Measurements from ENCODE around the gene TGFB1I1.
"Not testable (repeated sequence)": the region's sequence is repeated elsewhere in the genome, so short reads cannot be mapped to it uniquely, and the experiment has no call there.

Gene TGFB1I1

DNA sequence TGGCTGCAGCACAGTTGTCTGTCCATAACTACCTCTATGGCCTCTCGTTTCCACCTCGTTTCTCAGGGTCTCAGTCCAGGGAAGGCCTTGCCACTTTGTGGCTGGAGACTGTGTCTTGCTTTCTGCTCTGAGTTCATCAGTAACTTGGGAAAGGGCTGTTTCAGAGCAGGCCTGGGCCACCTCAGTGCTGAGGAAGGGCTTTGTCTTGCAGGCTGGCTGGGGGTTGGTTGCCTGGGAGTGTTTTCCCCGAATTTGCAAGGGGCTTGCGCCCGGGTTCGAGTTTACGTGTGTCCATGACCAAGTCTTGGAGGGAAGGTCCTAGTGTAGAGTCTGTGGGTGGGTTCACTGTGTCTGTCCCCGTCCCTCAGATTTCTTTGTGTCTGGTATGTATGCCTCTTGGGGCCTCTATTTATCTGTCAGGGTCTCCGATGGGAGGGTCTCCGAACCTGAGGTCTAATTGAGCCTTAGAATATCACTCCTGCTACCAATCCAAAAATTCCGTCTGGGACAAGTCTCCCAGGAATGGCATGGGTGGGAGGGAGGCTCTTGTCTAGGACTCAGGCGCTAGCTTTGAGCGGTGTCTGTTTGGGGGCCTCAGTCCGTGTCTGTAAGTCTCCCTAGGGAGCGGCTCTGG, 594 bp upstream of the TGFB1I1 start:
- DNase-seq (ENCODE audit: low spot score): no peak

DNA sequence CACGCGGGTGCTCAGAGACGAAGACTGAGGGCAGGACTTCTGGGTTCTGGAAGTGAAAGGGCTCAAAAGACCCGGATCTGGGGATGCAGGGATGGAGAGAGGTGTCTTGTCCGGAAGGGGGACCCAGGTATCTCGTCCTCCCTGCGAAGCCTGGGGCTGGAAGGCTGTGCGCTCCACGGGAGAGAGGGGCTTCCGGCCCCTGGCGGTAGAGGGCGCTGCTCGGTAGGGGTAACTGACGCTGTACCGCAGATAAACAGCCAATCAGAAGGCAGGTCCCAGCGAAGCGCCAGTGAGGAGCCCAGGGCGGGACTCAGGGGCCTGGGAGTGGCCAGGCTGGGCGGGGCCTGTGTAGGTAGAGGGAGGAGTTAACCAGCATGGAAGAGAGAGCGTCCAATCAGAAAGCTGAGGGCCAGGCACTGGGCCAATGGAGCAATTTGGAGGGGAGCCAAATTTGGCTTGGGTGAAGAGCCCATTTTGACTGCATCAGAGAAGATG, 804 bp downstream of the TGFB1I1 start:
- DNase-seq (ENCODE audit: low spot score): peak; percentile 68

DNA sequence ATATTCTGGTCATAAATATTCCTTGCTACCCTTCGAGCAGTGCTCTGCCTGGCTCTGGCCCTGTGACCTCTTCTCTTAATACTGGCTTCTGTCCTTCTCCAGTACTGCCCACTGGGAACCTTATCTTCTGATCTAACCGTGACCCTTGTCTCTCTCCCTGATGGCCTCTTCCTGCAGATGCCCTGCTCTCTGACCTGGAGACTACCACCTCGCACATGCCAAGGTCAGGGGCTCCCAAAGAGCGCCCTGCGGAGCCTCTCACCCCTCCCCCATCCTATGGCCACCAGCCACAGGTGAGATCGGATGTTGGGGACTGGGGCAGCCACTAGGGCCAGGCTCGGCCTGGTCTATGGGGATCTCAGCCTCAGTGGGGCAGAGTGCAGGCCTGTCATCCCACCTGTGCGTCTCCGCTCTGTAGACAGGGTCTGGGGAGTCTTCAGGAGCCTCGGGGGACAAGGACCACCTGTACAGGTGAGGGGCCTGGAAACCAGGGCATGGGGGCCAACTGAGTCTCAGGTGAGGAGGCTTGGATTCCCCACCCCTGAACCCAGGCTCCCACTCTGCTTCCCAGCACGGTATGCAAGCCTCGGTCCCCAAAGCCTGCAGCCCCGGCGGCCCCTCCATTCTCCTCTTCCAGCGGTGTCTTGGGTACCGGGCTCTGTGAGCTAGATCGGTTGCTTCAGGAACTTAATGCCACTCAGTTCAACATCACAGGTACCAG, 1.5 kb downstream of the TGFB1I1 start:
- no peak for DNase-seq (ENCODE audit: low spot score)

DNA sequence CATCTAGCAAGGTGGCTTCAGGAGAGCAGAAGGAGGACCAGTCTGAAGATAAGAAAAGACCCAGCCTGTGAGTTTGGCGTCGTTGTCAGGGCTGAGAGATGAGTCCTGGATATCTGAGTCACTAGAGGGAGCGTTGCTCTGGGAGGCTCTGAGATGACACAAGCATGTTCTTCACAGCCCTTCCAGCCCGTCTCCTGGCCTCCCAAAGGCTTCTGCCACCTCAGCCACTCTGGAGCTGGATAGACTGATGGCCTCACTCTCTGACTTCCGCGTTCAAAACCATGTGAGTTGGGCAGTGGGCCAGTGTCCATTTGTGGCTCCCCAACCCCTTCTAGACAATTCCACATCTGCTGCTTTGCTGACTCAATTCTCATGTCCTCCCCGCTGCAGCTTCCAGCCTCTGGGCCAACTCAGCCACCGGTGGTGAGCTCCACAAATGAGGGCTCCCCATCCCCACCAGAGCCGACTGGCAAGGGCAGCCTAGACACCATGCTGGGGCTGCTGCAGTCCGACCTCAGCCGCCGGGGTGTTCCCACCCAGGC, 2.3 kb downstream of the TGFB1I1 start:
- DNase-seq (ENCODE audit: low spot score): no peak

DNA sequence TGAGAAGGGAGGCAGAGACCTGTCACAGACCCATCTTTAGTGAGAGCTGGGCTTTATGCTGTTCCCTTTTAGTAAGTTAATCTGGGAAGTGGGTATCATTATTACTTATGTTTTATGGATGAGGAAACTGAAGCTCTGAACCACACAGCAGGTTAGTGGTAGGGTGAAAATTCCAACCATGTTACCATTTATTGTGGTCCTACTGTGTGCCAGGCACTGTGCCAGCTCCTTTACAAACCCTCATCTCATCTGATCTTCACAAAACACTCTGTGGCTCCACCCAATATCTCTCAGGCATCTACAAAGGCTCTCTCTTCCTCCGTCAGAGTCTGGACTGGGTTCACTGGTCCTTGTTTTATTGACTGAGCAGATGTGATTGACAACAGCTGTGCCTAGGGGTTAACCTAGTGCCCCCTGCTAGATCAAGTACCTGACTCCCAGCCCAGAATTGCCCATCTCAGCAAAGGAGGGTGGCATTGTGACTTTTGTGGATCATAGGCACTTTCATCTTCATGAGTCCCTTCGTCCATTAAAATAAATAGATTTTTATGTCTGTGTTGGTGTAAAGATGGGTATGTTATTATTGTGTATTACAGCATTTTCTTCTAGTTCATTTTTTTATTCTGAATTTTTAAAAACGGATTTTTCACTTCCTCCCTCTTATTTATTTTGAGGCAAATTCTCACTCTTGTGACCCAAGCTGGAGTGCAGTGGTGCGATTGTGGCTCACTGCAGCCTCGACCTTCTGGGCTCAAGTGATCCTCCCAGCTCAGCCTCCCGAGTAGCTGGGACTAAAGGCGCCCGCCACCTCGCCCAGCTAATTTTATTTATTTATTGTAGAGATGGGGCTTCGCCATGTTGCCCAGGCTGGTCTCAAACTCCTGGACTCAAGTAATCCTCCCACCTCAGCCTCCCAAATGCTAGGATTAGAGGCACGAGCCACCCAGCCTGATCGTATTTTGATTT, 3.1 kb downstream of the TGFB1I1 start:
- DNase-seq (ENCODE audit: low spot score): no peak

DNA sequence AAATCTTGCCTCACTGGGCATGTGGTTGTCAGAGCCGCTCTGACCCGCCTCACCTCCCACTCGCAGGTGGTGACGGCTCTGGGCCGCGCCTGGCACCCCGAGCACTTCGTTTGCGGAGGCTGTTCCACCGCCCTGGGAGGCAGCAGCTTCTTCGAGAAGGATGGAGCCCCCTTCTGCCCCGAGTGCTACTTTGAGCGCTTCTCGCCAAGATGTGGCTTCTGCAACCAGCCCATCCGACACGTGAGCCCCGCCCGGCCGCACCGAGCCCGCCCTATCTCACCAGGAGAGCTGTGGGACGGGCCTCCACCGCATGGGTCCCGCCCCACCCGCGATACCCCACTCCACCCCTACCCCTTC, 4.0 kb downstream of the TGFB1I1 start:
- DNase-seq (ENCODE audit: low spot score): no peak

DNA sequence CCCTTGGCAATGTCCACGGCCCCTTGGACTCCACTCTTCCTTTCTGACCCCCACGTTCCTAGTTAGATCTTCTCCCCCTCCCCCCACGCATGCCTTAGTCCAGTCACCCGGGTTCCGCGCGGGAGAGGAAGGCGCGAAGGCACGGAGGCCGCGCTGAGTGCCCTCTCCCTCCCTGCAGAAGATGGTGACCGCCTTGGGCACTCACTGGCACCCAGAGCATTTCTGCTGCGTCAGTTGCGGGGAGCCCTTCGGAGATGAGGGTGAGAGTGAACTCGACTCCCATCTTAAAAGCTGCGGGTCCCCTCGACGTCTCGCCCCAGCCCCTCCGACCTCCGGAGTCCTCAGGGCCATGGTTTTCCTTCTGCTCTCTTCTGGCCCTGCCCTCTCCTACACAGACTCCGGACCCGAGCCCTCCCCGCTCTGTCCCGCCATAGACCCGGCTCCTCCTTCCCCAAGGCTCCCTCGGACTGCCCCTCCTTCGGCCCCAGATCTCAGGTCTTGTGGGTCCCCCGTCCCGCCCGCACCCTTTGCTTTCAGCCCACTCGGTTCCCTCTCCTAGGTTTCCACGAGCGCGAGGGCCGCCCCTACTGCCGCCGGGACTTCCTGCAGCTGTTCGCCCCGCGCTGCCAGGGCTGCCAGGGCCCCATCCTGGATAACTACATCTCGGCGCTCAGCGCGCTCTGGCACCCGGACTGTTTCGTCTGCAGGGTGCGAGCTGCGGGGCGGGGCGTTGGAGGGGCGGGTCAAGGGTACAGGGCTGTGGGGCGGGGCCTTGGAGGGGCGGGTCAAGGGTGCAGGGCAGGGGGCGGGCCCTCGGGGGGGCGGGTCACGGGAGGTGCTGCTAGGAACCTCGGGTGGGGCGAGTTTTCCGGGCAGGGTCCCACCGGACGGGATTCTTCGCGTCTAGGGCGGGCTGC, 4.6 kb downstream of the TGFB1I1 start:
- DNase-seq (ENCODE audit: low spot score): peak; percentile 58

DNA sequence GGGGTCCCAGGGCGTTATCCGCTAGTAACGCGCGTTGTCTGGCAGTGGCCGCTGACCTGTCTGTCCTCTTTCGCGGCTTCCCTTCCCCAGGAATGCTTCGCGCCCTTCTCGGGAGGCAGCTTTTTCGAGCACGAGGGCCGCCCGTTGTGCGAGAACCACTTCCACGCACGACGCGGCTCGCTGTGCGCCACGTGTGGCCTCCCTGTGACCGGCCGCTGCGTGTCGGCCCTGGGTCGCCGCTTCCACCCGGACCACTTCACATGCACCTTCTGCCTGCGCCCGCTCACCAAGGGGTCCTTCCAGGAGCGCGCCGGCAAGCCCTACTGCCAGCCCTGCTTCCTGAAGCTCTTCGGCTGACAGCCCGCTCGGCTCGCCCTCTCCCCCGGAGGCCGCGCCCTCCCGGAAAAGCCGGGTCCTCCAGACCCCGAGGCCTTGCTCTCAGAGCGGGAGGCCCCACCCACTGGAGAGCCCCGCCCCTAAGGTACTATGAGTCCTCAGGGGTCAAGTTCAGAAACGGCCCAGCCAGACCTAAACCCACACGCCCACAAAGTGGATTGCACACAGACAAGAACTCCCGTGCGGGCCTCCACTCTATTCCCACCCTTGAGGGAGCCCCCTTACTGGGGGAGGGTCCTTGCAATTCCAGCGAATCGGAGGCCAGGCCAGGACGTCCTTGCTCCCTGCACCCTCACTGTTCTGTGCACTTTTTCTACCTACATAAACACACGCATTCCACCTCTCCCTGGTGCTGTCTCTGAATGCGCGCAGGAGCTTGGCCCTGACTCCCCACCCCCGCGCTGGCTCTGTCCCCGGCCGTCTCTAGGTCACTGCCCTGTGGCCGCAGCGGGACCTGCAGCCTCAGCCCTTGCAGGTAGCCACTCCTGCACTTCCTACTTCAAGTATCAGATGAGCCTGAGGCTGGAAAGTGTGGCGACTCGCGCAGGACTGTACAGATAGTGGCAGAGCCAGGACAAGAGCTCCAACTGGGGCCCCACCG, 5.6 kb downstream of the TGFB1I1 start:
- no peak for DNase-seq (ENCODE audit: low spot score)

DNA sequence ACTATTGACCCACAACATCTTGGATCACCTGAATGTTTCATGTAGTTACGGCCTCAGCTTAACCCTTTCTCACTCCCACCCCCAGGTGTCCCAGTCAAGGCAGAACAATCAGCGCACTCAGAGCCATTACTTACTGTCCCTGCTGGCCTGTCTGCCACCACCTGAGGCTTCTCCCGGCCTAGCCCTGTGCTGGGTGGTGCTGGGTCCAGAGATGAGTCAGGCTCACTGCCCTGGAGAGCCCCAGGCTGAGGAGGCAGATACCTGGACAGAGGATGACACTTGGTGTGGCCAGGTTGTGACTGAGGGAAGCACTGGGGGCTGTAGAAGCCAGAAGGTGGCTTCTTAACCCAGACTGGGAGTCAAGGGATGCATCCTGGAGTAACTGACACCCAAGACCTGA, 7.0 kb downstream of the TGFB1I1 start:
- DNase-seq (ENCODE audit: low spot score): no peak

DNA sequence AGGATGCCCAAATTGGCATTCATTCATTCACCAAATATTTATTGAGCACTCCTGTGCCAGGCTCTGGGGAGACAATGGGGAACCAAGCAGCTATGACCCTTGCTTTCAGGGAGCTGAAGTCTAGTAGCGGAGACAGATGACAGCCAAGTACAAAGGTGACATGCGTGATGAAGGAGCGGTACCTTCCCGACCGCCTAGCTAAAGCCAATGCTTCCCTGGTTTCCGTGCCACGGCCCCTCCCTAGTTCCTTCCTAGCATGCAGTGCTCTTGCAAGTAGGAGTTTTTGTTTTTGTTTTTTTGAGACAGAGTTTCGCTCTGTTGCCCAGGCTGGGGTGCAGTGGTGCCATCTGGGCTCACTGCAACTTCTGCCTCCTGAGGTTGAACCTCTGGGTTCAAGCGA, 7.8 kb downstream of the TGFB1I1 start:
- DNase-seq (ENCODE audit: low spot score): no peak

DNA sequence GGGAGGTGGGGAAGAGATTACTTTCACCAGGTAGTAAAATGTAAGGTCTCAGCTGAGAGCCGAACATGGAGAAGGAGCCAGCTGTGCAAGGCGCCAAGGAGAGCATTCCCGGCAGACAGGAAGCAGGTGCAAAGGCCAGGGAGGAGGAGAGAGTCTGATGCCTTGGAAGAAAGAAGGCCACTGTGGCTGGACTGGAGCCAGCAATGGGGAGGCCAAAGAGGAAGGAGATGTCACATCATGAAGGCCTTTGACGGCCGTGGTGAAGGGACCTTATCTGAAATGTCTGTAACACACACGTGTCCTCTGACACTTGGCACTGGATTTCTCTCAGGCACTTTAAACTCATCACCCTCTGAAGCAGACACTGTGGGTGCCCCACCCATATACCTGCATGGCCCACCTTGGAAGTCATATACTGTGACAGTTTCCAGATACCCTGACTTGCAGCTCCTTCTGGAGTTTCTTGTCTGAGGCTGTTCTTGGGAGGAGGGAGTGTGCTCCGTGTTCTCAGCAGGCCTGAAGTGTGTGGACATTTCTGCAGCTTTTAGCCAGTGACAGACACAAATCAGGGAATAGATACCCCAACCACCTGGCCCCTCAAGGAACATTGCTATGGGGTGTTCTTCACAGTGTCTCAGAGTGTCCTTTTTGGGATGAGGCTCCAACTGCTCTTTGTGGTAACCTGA, 9.0 kb downstream of the TGFB1I1 start:
- no peak for DNase-seq (ENCODE audit: low spot score)

DNA sequence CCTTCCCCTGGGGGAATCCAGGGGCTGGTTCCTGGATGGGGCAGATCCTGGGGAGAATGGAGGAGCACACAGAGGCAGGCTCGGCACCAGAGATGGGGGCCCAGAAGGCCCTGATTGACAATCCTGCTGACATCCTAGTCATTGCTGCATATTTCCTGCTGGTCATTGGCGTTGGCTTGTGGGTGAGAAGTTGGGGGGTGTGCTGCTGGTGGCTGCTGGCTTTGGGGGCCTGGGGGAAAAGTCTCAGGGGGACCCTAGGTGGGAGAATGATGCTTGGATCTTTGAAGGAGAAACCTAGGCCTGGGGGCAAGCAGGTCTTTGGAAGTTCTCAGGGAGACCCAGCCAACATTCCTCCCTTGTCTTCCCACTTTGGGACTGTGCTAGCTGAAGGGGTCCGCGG, 11.1 kb downstream of the TGFB1I1 start, which contains the start of gene SLC5A2:
Gene SLC5A2 (plus strand): TSS at position 43 of the 400 bp plus-strand sequence. CDS start 14 bp downstream, at position 57.
- no peak for DNase-seq (ENCODE audit: low spot score)

DNA sequence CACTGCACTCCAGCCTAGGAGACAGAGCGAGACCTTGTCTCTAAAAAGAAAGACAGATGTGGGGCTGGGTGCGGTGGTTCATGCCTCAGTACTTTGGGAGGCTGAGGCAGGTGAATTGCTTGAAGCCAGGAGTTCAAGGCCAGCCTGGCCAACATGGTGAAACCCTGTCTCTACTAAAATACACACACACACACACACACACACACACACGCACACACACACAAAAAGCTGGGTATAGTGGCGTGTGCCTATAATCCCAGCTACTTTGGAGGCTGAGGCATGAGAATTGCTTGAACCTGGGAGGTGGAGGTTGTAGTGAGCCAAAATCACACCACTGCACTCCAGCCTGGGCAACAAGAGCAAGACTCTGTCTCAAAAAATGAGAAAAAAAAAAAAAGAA, 12.1 kb downstream of the TGFB1I1 start:
- DNase-seq (ENCODE audit: low spot score): not testable (repeated sequence)

DNA sequence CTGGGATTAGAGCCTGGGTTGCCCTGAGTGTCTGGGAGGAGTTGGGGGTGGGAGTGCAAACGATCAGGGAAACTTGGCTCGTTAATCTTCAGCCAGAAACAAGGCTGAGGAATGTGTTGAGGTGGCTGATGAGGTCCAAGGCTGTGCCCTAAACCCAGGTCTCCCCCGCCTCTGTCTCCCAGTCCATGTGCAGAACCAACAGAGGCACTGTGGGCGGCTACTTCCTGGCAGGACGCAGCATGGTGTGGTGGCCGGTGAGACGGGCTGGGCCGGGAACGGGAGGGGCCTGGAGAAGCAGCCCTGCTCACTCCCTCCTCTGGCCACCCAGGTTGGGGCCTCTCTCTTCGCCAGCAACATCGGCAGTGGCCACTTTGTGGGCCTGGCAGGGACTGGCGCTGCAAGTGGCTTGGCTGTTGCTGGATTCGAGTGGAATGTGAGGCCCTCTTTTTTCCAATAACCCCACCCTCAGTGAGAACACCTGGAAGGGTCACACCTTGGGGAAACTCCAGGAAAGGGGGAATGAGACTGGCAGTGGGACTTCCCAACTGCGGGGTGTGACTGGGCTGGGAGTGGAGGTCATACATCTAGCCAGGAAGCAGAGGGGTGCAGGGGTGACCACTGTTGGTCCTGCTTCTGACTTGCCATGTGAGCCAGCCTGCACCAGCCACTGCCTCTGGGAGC, 12.7 kb downstream of the TGFB1I1 start:
- DNase-seq (ENCODE audit: low spot score): no peak

DNA sequence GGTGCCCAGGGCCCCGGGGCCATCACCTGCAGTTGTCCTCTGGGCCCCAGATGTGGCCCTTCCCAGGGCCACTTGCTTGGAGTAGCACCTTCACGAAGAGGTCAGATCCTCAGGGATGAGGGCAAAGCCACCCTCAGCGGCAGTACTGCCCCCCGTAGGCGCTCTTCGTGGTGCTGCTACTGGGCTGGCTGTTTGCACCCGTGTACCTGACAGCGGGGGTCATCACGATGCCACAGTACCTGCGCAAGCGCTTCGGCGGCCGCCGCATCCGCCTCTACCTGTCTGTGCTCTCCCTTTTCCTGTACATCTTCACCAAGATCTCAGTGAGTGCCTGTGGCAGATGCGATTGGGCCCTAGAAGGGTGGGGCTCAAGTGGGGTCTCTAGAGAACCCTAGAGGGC, 13.6 kb downstream of the TGFB1I1 start:
- DNase-seq (ENCODE audit: low spot score): no peak

DNA sequence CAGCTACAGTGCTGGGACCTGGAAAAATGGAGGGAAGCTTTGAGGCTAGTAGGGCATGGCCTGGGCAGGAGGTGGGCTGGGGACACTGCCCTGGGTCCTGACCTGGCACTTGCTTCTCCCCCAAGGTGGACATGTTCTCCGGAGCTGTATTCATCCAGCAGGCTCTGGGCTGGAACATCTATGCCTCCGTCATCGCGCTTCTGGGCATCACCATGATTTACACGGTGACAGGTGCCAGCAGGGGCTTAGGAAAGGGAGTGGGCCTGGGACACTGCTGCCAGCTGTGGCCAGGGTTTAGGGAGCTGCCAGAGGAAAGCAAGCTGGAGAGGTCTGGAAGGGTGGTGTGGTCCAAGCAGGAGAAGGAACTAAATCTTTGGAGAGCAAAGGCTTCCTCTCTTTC, 14.1 kb downstream of the TGFB1I1 start:
- DNase-seq (ENCODE audit: low spot score): no peak

DNA sequence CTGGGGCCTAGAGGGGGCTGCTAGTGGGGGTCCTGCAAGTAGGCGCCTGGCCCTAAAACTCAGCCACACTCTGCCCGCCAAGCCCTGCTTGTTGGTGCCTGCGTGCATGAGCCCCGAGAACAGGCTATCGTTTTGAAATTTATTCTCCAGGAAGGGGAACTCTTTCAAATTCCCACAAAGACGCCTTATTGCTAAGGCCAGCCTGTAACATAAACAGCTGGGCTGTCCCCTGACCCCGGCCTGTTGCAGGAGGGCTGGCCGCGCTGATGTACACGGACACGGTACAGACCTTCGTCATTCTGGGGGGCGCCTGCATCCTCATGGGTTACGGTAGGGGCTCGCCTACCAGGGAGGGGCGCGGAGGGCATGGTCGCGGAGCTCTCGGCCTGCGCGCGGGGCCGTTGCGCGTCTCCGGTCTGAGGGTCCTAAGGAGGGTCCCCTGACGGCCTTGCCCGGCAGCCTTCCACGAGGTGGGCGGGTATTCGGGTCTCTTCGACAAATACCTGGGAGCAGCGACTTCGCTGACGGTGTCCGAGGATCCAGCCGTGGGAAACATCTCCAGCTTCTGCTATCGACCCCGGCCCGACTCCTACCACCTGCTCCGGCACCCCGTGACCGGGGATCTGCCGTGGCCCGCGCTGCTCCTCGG, 15.2 kb downstream of the TGFB1I1 start:
- no peak for DNase-seq (ENCODE audit: low spot score)

Measured in NAMALWA (cell line).